ENCODE results near the gene SLC34A2.

DNA sequence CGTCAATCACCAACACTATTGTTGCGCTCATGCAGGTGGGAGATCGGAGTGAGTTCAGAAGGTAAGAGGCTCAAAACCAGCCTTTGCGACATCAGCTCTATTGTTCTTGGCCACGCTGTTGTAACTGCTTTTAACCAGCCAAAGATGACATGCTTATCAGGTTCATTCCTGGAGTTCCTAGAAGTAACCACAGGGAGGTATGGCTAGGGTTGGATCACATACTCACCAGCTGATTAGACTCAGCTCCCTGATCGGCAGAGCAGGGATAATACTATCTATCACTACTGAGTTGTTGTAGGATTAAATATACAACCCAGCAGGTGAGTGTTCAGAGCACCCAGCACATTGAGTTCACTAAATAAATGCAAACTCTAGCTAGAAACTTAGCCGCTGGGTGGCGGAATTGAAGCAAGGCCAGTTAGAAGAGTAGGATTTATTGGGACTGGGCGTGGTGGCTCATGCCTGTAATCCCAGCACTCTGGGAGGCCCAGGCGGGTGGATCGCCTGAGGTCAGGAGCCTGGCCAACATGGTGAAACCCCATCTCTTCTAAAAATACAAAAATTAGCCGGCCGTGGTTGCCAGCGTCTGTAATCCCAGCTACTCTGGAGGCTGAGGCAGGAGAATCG, 12.4 kb downstream of the SLC34A2 start:
- TF ChIP-seq POLR2AphosphoS5 (IDR thresholded peaks at IDR 0.05) (no peak), POLR2A (IDR thresholded peaks at IDR 0.05) (no peak), EP300 (IDR thresholded peaks at IDR 0.05) (no peak)
- TF ChIP-seq, protein P1, sequence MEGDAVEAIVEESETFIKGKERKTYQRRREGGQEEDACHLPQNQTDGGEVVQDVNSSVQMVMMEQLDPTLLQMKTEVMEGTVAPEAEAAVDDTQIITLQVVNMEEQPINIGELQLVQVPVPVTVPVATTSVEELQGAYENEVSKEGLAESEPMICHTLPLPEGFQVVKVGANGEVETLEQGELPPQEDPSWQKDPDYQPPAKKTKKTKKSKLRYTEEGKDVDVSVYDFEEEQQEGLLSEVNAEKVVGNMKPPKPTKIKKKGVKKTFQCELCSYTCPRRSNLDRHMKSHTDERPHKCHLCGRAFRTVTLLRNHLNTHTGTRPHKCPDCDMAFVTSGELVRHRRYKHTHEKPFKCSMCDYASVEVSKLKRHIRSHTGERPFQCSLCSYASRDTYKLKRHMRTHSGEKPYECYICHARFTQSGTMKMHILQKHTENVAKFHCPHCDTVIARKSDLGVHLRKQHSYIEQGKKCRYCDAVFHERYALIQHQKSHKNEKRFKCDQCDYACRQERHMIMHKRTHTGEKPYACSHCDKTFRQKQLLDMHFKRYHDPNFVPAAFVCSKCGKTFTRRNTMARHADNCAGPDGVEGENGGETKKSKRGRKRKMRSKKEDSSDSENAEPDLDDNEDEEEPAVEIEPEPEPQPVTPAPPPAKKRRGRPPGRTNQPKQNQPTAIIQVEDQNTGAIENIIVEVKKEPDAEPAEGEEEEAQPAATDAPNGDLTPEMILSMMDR (IDR thresholded peaks at IDR 0.05) = no peak

All from suprapubic skin (tissue), 4 donors.